ENCODE measurements around the gene TCF20.

GRCh38 chr22:42284643-42285181 lies 14.3 kb upstream of the TCF20 start:
- TF ChIP-seq CTCF (IDR thresholded peaks at IDR 0.05), result no peak
- no peak for TF ChIP-seq POLR2A (IDR thresholded peaks at IDR 0.05)
